SK-N-MC (cell line): ENCODE data around the gene HAUS6.

Source experiments
- EZH2 ChIP-seq: fragments of 200-600 bp; sonication (generic); IDR thresholded peaks from one replicate; pipeline ENCODE4 v1.6.1; 2017; ENCODE audit warnings: antibody characterized with exemption
- POLR2AphosphoS5 ChIP-seq: IDR thresholded peaks from 2 replicates; pipeline ENCODE4 v1.6.1; 2012; ENCODE audit warnings: mild to moderate bottlenecking, low read depth, low read length, borderline replicate concordance

GRCh38 chr9:19151425-19152159 lies 48.9 kb upstream of the HAUS6 start:
- no peak for TF ChIP-seq EZH2
- TF ChIP-seq POLR2AphosphoS5, result no peak
